ENCODE measurements around the gene JARID2.
"Not testable (repeated sequence)": the region's sequence is repeated elsewhere in the genome, so short reads cannot be mapped to it uniquely, and the experiment has no call there.

JARID2 gene

GRCh38 chr6:15287670-15288375 is 42.0 kb downstream of the JARID2 start:
- DNase-seq (ENCODE audit: low read depth in 3 of 3), result no peak

DNA sequence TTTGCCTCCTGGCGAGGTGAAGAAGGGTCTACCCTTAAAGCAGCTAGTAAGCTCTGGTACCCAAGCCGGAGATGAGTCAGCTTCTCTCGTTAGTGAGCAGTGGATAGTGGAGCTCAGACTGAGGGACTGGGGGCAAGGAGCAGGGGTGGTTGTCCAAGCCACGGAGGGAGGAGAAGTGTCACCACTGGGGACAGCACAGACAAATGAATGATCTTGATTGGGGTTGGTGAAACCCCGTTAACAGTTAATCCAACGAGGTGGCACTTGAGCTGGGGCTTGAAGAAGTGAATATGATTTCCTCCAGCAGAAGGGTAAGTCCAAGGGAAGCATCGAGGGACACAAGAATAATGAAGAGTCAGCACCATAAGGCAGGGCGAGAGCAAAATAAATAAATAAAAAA is 43.0 kb downstream of the JARID2 start:
- DNase-seq (ENCODE audit: low read depth in 3 of 3), result no peak

DNA sequence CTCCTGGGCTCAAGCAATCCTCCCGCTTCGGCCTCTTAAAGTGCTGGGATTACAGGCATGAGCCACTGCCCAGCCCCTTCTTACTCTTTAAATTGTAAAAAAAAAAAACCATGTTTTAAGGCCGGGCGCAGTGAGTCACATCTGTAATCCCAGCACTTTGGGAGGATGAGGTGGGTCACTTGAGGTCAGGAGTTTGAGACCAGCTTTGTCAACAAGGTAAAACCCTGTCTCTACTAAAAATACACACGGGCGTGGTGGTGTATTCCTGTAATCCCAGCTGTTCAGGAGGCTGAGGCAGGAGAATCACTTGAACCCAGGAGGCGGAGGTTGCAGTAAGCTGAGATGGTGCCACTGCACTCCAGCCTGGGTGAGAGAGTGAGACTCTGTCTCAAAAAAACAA is 43.6 kb downstream of the JARID2 start:
- not testable (repeated sequence) for DNase-seq (ENCODE audit: low read depth in 3 of 3)

DNA sequence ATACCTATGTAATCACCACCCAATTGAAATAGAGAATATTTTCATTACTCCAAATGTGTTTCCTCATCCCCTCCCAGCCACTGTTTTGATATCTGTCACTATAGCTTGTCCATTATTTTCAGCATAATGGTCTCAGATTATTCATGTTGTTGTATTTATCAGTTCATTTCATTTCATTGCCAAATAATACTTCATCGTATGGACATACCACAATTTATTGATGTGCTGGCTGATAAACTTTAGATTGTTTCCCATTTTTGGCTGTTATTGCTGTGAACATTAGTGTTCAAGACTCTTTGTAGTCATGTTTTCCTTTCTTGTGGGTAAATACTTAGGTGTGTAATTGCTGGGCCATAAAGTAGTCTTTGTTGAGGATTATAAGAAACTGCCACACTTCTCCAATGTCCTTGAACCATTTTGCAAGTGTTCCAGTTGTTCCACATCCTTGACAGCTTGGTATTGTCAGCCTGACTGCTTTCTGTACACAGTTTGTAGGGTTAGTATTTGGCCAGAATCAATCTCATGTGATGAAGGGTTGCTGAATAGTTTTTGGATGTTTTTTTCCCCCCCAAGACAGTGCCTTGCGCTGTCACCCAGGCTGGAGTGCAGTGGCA is 44.3 kb downstream of the JARID2 start:
- no peak for DNase-seq (ENCODE audit: low read depth in 3 of 3)

DNA sequence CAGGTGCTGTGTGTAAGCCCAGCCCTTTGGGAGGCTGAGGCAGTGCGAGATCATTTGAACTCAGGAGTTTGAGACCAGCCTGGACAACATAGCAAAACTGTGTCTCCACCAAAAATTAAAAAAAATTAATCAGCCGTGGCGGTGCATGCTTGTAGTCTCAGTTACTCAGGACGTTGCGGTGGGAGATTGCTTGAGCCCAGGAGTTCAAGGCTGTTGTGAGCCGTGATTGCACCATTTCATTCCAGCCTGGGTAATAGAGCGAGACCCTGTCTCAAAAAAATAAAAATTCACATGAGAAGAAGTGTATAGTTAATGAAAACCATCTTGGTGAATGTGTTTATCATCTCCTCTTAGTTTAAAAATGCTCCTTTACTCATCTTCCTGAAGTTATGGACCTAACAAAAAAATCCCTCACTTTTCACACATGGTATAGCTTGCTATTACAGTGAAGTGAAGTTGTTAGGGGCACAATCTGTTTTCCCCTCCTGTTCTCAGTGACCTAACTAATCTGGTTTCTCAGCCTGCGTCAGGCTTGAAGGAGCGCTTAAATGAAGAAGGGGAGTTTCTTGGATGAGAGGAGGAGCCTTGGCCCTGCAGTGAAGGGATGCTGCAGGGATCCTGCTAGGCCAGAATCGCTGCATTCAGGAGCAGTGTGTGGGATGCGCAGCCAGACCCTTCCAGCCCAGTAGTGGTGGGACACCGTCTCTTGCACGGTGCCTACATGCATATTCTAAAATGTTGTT is 45.3 kb downstream of the JARID2 start:
- no peak for DNase-seq (ENCODE audit: low read depth in 3 of 3)

- no peak for DNase-seq (ENCODE audit: low read depth in 3 of 3)
Observed at GRCh38 chr6:15292721-15293302, 46.9 kb downstream of the JARID2 start.

DNA sequence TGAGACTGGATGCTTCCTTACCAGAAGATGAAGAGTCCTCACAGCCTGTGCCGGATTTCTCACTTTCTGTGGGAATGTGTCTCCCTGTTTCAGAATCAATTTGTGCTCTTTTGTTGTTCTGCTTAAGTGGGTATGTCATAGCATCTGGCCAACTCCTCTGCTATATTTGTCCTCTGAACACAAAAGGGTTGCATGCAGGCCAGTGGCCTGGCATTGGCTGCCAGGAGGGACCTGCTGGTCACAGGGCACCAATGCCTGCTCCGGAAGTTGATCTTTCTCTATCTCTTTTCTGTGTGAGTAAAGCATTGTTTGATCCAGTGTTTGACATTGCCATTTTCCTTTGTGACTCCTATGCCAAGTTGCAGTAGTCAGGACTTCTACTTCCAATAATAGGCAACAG is 47.8 kb downstream of the JARID2 start:
- DNase-seq (ENCODE audit: low read depth in 3 of 3), result no peak

DNA sequence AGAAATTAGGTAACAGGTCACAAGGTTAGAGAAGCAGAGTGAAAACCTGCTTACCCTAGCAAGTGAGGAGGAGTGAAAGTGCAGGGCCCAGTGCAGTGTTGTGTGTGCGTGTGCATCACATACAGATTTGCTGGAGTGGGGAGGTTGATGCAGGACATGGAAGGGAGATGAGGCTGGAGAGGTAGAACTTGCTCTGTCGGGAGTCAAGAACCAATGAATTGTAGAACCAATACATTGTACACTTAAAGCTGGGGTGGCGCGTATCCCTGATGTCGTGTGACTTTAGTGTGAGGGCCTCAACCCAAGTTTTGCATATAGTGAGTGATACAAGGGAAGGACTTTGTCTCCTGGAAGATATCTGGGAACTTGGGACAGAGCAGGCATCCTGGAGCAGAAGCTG is 48.6 kb downstream of the JARID2 start:
- DNase-seq (ENCODE audit: low read depth in 3 of 3), result no peak

DNA sequence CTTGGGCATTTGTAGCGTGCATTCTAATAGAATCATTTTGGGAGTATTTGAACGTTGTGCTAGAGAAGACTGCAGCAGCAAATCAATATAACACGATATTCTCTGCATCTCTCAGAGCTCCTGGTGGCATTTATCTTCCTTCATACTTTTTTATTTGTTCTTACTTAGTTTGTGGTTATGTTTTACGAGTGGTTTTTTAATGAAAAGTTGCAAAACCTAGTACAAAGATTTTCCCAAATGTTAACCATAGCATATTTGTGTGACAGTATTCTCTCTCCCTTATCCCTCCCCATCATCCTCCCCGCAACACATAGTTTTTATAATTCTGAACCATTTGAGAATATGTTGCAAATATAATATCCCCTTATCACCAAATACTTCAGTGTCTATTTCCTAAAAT is 50.4 kb downstream of the JARID2 start:
- DNase-seq (ENCODE audit: low read depth in 3 of 3), result no peak

- no peak for DNase-seq (ENCODE audit: low read depth in 3 of 3)
Observed at GRCh38 chr6:15296735-15297134, 50.9 kb downstream of the JARID2 start.

DNA sequence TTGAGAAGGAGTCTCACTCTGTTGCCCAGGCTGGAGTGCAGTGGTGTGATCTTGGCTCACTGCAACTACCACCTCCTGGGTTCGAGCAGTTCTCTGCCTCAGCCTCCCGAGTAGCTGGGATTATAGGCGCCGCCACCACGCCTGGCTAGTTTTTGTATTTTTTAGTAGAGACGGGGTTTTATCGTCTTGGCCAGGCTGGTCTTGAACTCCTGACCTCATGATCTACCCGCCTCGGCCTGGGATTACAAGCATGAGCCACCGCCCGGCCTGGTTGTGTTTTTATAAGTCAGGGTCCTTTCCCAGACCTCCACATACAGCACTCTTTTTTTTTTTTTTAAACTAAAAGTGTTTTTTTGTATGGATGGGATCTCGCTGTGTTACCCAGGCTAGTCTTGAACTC is 51.3 kb downstream of the JARID2 start:
- not testable (repeated sequence) for DNase-seq (ENCODE audit: low read depth in 3 of 3)

GRCh38 chr6:15297895-15298590 is 52.2 kb downstream of the JARID2 start:
- DNase-seq (ENCODE audit: low read depth in 3 of 3), result no peak

- no peak for DNase-seq (ENCODE audit: low read depth in 3 of 3)
Observed at GRCh38 chr6:15299430-15300131, 53.7 kb downstream of the JARID2 start.

GRCh38 chr6:15301179-15302006 is 55.5 kb downstream of the JARID2 start:
- DNase-seq (ENCODE audit: low read depth in 3 of 3), result no peak

GRCh38 chr6:15303162-15303919 is 57.5 kb downstream of the JARID2 start:
- no peak for DNase-seq (ENCODE audit: low read depth in 3 of 3)

GRCh38 chr6:15303920-15304291 is 58.0 kb downstream of the JARID2 start:
- no peak for DNase-seq (ENCODE audit: low read depth in 3 of 3)

- no peak for DNase-seq (ENCODE audit: low read depth in 3 of 3)
Observed at GRCh38 chr6:15304337-15305042, 58.6 kb downstream of the JARID2 start.

DNA sequence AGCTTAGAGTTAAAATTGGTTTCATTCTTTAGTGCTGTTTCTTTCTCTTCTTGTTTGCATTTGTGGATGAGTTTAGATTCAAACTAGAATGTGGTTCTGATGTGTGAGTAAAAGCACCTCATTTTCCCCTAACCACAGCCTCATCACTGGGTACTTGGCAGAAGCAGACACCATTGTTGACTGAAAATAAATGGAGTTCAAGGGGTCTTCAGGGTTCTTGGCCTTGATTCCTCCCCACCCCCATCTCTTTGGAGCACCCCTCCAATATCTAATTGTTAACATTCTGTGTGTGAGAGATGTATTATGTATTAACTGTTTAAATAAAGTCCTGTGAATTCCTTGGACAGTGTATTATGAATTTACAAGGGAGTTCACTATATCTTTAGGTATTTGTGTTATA is 59.6 kb downstream of the JARID2 start:
- DNase-seq (ENCODE audit: low read depth in 3 of 3), result no peak

- no peak for DNase-seq (ENCODE audit: low read depth in 3 of 3)
Observed at GRCh38 chr6:15305909-15306308, 60.0 kb downstream of the JARID2 start.
